K562 (cell line): Measurements from ENCODE around the gene RAI1. TPM values are rescaled to one million over a fixed set of nuclear protein-coding genes. Genes with fewer than 3 reads are reported as not detected.

ENCODE experiments used
- ATAC-seq: fragments of 200-7000 bp; cut with Tn5 transposase; 3 replicates; pipeline ENCODE4 v1.9.1; 2020; ENCODE audit warnings: moderate library complexity
- BruUV-seq: library from RNA; stranded (reverse); fragments of 400-500 nt; replicated peaks from 2 replicates; lab custom pipeline; 2021; lab: Mats Ljungman, UMichigan
- CTCF ChIA-PET: fragments of 300-600 bp; formaldehyde crosslinking; extraction: SDS; loops from one replicate; lab custom pipeline; 2021; ENCODE audit warnings: low intra/inter-chr PET ratio; lab: Yijun Ruan, JAX
- POLR2A ChIA-PET: fragments of 300-600, 350-650 bp; sonication (Branson Sonifier 250); formaldehyde crosslinking; extraction: SDS; loops from one replicate; lab custom pipeline; 2021; ENCODE audit warnings: antibody characterized with exemption, inconsistent platforms; lab: Yijun Ruan, JAX
- DNase-seq, 4 experiments: peaks; one replicate each; pipeline versions ENCODE4 v3.0.0 to v3.0.0-alpha.2; 2011 to 2018; ENCODE audit warnings: low spot score in 3 of 4, mixed read lengths in 3 of 4; ENCODE audit errors: extremely low read depth in 1 of 4
- FAIRE-seq: peaks from 2 replicates; lab custom pipeline; 2011; peaks lifted over from hg19 to GRCh38; lab: Jason Lieb, UNC
- H2AFZ ChIP-seq: 2 replicates; pipeline ENCODE4 v1.6.0; 2011; ENCODE audit warnings: low read depth, low read length, control low read depth, inconsistent platforms
- H3K27ac ChIP-seq: fragments of 200-600 bp; 3 replicates; pipeline ENCODE4 v1.8.0; 2011; ENCODE audit warnings: low read depth, mild to moderate bottlenecking, control low read depth, inconsistent platforms, low read length, moderate library complexity, mixed read lengths; ENCODE audit errors: extremely low read depth
- H3K27me3 ChIP-seq, 2 experiments: fragments of 300-600 bp in 1 of 2; 2 replicates in 1 of 2; 3 replicates in 1 of 2; pipeline versions ENCODE4 v1.6.0 to v1.8.0; 2011; ENCODE audit warnings: inconsistent platforms in 2 of 2, low read length in 2 of 2, mild to moderate bottlenecking in 1 of 2, mixed read lengths in 1 of 2, moderate library complexity in 1 of 2; ENCODE audit not compliant: control insufficient read depth in 2 of 2, insufficient read depth in 2 of 2
- H3K36me3 ChIP-seq: fragments of 300-600 bp; 3 replicates; pipeline ENCODE4 v1.8.0; 2011; ENCODE audit warnings: mild to moderate bottlenecking, low read length, inconsistent platforms; ENCODE audit not compliant: control insufficient read depth, insufficient read depth
- H3K4me1 ChIP-seq, 2 experiments: fragments of 200-600 bp in 1 of 2; replicated peaks in 1 of 2; 2 replicates in 1 of 2; 3 replicates in 1 of 2; pipeline versions ENCODE4 v1.5.1 to v1.8.0; 2011; ENCODE audit warnings: inconsistent platforms in 2 of 2, low read length in 2 of 2, mild to moderate bottlenecking in 1 of 2, mixed read lengths in 1 of 2, moderate library complexity in 1 of 2; ENCODE audit not compliant: control insufficient read depth in 2 of 2, insufficient read depth in 2 of 2
- H3K4me2 ChIP-seq: 2 replicates; pipeline ENCODE4 v1.6.1; 2011; ENCODE audit warnings: low read length, control low read depth, inconsistent platforms, mixed read lengths; ENCODE audit not compliant: insufficient read depth
- H3K4me3 ChIP-seq: fragments of 200-600 bp; sonication (generic), shearing (Covaris generic); 2 replicates; pipeline ENCODE4 v1.5.1; 2016; ENCODE audit warnings: control low read depth, inconsistent platforms
- H3K79me2 ChIP-seq: fragments of 200-600 bp; 3 replicates; pipeline ENCODE4 v1.8.0; 2011; ENCODE audit warnings: low read length, inconsistent platforms; ENCODE audit not compliant: control insufficient read depth, insufficient read depth
- H3K9ac ChIP-seq, 2 experiments: 2 replicates each; pipeline versions ENCODE4 v1.6.0 to v1.6.1; 2011; ENCODE audit warnings: low read depth in 2 of 2, low read length in 2 of 2, control low read depth in 1 of 2, inconsistent platforms in 1 of 2, mild to moderate bottlenecking in 1 of 2, mixed read lengths in 1 of 2; ENCODE audit not compliant: insufficient read depth in 1 of 2
- H3K9me1 ChIP-seq: one replicate; pipeline ENCODE4 v1.6.0; 2011; ENCODE audit warnings: inconsistent platforms, mild to moderate bottlenecking, low read length, moderate library complexity; ENCODE audit not compliant: control insufficient read depth, insufficient read depth
- H3K9me3 ChIP-seq: replicated peaks from 2 replicates; pipeline ENCODE4 v1.5.1; 2011; ENCODE audit warnings: low read depth, low read length, inconsistent platforms; ENCODE audit not compliant: control insufficient read depth, insufficient read depth
- H4K20me1 ChIP-seq: replicated peaks from 2 replicates; pipeline ENCODE4 v1.6.1; 2011; ENCODE audit warnings: low read length, inconsistent platforms, mixed read lengths; ENCODE audit not compliant: control insufficient read depth, insufficient read depth
- ATF6 ChIP-seq: sonication (generic); formaldehyde crosslinking; IDR thresholded peaks from 2 replicates; pipeline ENCODE4 v1.4.0; 2020; ENCODE audit warnings: mild to moderate bottlenecking, missing genetic modification reagents
- BRCA1 ChIP-seq, 2 experiments: fragments of 450-650 bp in 1 of 2; sonication (generic) in 1 of 2; formaldehyde crosslinking in 1 of 2; IDR thresholded peaks; 2 replicates each; pipeline versions ENCODE4 v1.5.0 to v1.6.1; 2017 to 2020; ENCODE audit warnings: mild to moderate bottlenecking in 1 of 2, missing genetic modification reagents in 1 of 2
- CREB3 ChIP-seq: fragments of 450-650 bp; conservative IDR thresholded peaks from 2 replicates; pipeline ENCODE4 v1.6.1; 2016; ENCODE audit warnings: missing genetic modification characterization, low read depth, mild to moderate bottlenecking, missing compliant biosample characterization, moderate library complexity
- CREM ChIP-seq: IDR thresholded peaks from 2 replicates; pipeline ENCODE4 v1.6.1; 2014; ENCODE audit warnings: antibody characterized with exemption, low read depth
- ELF2 ChIP-seq: fragments of 250-450 bp; sonication (Bioruptor Pico); IDR thresholded peaks from 2 replicates; pipeline ENCODE4 v1.5.0; 2021; ENCODE audit warnings: mild to moderate bottlenecking
- FOXA3 ChIP-seq, 2 experiments: fragments of 450-650 bp in 1 of 2; sonication (generic) in 1 of 2; formaldehyde crosslinking; IDR thresholded peaks in 1 of 2; conservative IDR thresholded peaks in 1 of 2; 2 replicates each; pipeline versions ENCODE4 v1.4.0 to v1.8.0; 2020 to 2022; ENCODE audit warnings: mild to moderate bottlenecking in 2 of 2, missing genetic modification reagents in 1 of 2
- HDAC3 ChIP-seq: fragments of 450-650 bp; IDR thresholded peaks from 2 replicates; pipeline ENCODE4 v1.6.1; 2018; ENCODE audit warnings: borderline replicate concordance, mild to moderate bottlenecking, moderate library complexity; ENCODE audit not compliant: partially characterized antibody
- NFRKB ChIP-seq: fragments of 450-650 bp; IDR thresholded peaks from 2 replicates; pipeline ENCODE4 v1.6.1; 2016; ENCODE audit warnings: low read depth
- PML ChIP-seq: IDR thresholded peaks from 2 replicates; pipeline ENCODE4 v1.6.1; 2012; ENCODE audit warnings: low read length, inconsistent platforms
- RBM34 ChIP-seq: fragments of 200-400 bp; formaldehyde crosslinking; IDR thresholded peaks from 2 replicates; pipeline ENCODE4 v1.6.1; 2018; ENCODE audit warnings: low read length, borderline replicate concordance; ENCODE audit not compliant: insufficient read depth
- RNF2 ChIP-seq: sonication (generic); IDR thresholded peaks from 2 replicates; pipeline ENCODE4 v1.6.1; 2016
- SMAD3 ChIP-seq: fragments of 450-650 bp; formaldehyde crosslinking; conservative IDR thresholded peaks from 2 replicates; pipeline ENCODE4 v1.4.0; 2020; ENCODE audit warnings: mild to moderate bottlenecking
- SRSF9 ChIP-seq: fragments of 200-400 bp; formaldehyde crosslinking; IDR thresholded peaks from 2 replicates; pipeline ENCODE4 v1.6.1; 2017; ENCODE audit warnings: low read depth, low read length, borderline replicate concordance
- ZNF133 ChIP-seq: fragments of 250-450 bp; sonication (Bioruptor Pico); IDR thresholded peaks from 2 replicates; pipeline ENCODE4 v1.4.0; 2020; ENCODE audit warnings: mild to moderate bottlenecking
- ZNF445 ChIP-seq: fragments of 250-450 bp; sonication (Bioruptor Pico); IDR thresholded peaks from 2 replicates; pipeline ENCODE4 v1.4.0; 2020; ENCODE audit warnings: low read depth, mild to moderate bottlenecking, moderate library complexity
- ZNF668 ChIP-seq: fragments of 250-450 bp; sonication (Bioruptor Pico); IDR thresholded peaks from 2 replicates; pipeline ENCODE4 v1.8.0; 2022; ENCODE audit warnings: mild to moderate bottlenecking, inconsistent platforms
- WGBS: fragments of 100-300 bp; shearing (Covaris generic); methylation state at CpG from one replicate; pipeline ENCODE4 v1.1.6; 2016; ENCODE audit warnings: low coverage, mixed read lengths; ENCODE audit not compliant: insufficient coverage; ENCODE audit errors: missing lambda C conversion rate; 5-methylcytosine and 5-hydroxymethylcytosine counted together
- in situ Hi-C: fragments of 300-500 bp; cut with MboI; formaldehyde crosslinking; loops from 4 replicates; pipeline ENCODE4 v1.15.0; 2018; ENCODE audit warnings: inconsistent platforms, mixed read lengths
- intact Hi-C: fragments of 100-400 bp; cut with micrococcal nuclease; formaldehyde crosslinking; loops from 2 replicates; pipeline ENCODE4 v1.14.2; 2022
- polyA plus RNA-seq, 8 experiments: library from polyadenylated mRNA; depleted of rRNA in 4 of 8; stranded (reverse) in 5 of 8; unstranded in 3 of 8; fragments of >200 nt; fragmentation: Nextera tagmentation in 2 of 8; fragmentation: Illumina TruSeq in 1 of 8; extraction: Ambion mirVana in 2 of 8; extraction: Trizol in 1 of 8; gene quantifications; 2 replicates each; pipeline versions ENCODE4 v1.2.1 to v1.2.3, GENCODE V29; 2011 to 2014; ENCODE audit warnings: inconsistent platforms in 1 of 8, missing spikeins in 1 of 8
- total RNA-seq, 7 experiments: library from RNA; depleted of rRNA in 6 of 7; stranded (reverse); fragments of >200 nt in 6 of 7; fragmentation: Illumina TruSeq in 2 of 7; extraction: Trizol in 2 of 7; gene quantifications; 2 replicates each; pipeline versions ENCODE4 v1.2.1 to v1.2.3, GENCODE V29; 2011 to 2021; ENCODE audit warnings: low replicate concordance in 1 of 7
- TF ChIP-seq, protein P1 (sequence below): sonication (generic); formaldehyde crosslinking; IDR thresholded peaks from 2 replicates; pipeline ENCODE4 v1.8.0; 2022; ENCODE audit warnings: mild to moderate bottlenecking, missing genetic modification reagents
- TF ChIP-seq, protein P2 (sequence below), 2 experiments: IDR thresholded peaks; 2 replicates each; pipeline ENCODE4 v1.6.1; 2011; ENCODE audit warnings: borderline replicate concordance in 1 of 2, control low read depth in 1 of 2, low read depth in 1 of 2, low read length in 1 of 2, mild to moderate bottlenecking in 1 of 2, mixed read lengths in 1 of 2, moderate library complexity in 1 of 2; ENCODE audit not compliant: insufficient read depth in 1 of 2, insufficient read length in 1 of 2, poor library complexity in 1 of 2, severe bottlenecking in 1 of 2; ENCODE audit errors: extremely low read depth in 1 of 2

RAI1 gene
- total and polyA plus RNA-seq, 9 of the 15 experiments (the other 6 are each of a cell fraction or from before 2014, with no cell fraction given), result 0.68 to 19.9 (median 5.5) TPM

DNA sequence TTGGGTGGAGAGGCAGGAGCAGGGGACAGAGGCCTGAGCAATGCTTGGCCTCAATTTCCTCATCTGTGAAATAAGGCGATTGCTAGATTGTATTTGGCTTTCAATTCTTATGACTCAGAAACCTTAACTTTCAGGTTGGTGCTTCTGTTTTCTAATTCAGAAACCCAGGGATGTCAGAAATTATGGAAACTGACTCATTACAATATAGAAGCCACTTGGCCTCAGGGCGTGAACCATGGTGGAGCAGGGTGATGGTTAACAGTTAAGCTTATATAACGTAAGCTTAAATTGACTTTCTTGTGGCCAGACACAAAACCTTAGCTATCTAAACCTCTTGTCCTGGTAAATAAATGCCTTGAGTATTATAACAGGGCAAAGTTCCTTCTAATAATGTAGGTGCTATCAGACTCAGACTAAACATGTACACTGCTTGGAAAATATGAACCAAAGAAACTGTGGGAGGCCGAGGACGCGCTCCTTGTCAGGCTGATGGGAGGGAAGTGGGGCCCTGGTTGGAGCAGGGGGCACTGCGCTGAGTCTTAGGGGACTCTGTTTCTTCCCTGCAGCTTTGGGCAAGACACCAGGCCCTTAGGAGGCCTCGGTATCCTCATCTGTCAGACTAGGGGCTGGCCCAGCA is 172.7 kb downstream of the RAI1 start:
- H3K27ac ChIP-seq, result no peak overlapping the region
- in situ Hi-C loops, result no loop called here
- no peak for TF ChIP-seq SRSF9
- no peak for TF ChIP-seq ELF2 (CRISPR knock-in tag)
- no peak for TF ChIP-seq SMAD3
- TF ChIP-seq BRCA1 (IDR thresholded peaks at IDR 0.05), result no peak
- TF ChIP-seq BRCA1 (CRISPR knock-in tag; IDR thresholded peaks at IDR 0.05), result no peak
- TF ChIP-seq CREB3 (tag), result no peak
- TF ChIP-seq PML, result no peak
- TF ChIP-seq HDAC3, result no peak
- TF ChIP-seq RBM34, result no peak
- TF ChIP-seq RNF2, result no peak
- TF ChIP-seq, protein P1, sequence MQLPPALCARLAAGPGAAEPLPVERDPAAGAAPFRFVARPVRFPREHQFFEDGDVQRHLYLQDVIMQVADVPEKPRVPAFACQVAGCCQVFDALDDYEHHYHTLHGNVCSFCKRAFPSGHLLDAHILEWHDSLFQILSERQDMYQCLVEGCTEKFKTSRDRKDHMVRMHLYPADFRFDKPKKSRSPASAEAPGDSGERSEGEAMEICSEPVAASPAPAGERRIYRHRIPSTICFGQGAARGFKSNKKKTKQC, result no peak
- TF ChIP-seq FOXA3 (CRISPR knock-in tag; conservative IDR thresholded peaks at IDR 0.05 in 1 of 2, IDR thresholded peaks at IDR 0.05 in 1 of 2), result no peak
- TF ChIP-seq NFRKB, result no peak
- TF ChIP-seq ZNF133 (CRISPR knock-in tag), result no peak
- TF ChIP-seq ZNF668 (CRISPR knock-in tag), result no peak
- TF ChIP-seq, protein P2, sequence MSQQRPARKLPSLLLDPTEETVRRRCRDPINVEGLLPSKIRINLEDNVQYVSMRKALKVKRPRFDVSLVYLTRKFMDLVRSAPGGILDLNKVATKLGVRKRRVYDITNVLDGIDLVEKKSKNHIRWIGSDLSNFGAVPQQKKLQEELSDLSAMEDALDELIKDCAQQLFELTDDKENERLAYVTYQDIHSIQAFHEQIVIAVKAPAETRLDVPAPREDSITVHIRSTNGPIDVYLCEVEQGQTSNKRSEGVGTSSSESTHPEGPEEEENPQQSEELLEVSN (IDR thresholded peaks at IDR 0.05; ENCODE audit: borderline replicate concordance in 1 of 2, extremely low read depth in 1 of 2, insufficient read depth in 1 of 2, insufficient read length in 1 of 2, low read depth in 1 of 2, low read length in 1 of 2, poor library complexity in 1 of 2, severe bottlenecking in 1 of 2), result no peak
- TF ChIP-seq ZNF445 (CRISPR knock-in tag), result no peak
- TF ChIP-seq ATF6 (CRISPR knock-in tag), result no peak
- TF ChIP-seq CREM, result no peak

More for the DNA sequence above, 172.7 kb downstream of the RAI1 start:
- 88% methylated on average over 8 of the region's 8 CpGs for WGBS
- DNase-seq (no peak), ATAC-seq (no peak), FAIRE-seq (no peak)
- H3K36me3 ChIP-seq, result no peaks in the 10 kb centered on the region
- H3K9me3 ChIP-seq, result no peaks in the 10 kb centered on the region
- H4K20me1 ChIP-seq, result no peaks in the 10 kb centered on the region
- BruUV-seq, result no TSS peak
- POLR2A ChIA-PET, result interaction anchor here (0.6 to 3.0 kb wide), 3 partner anchors 12 to 115 kb away, joined by 3 to 10 read pairs (median 10); partner anchors contain the start of gene SREBF1
- peak overlapping the region in 1 of 2 experiments; percentile 50; a peak in 1 of 4 replicates for H3K9ac ChIP-seq
- intact Hi-C loops, result no loop called here
- no peak overlapping the region for H2AFZ ChIP-seq
- no peaks in the 10 kb centered on the region for H3K27me3 ChIP-seq
- peaks cover 32 to 35% of the 10 kb centered on the region in 2 experiments for H3K4me1 ChIP-seq
- H3K4me3 ChIP-seq, result no peak overlapping the region
- H3K4me2 ChIP-seq, result no peak overlapping the region
- CTCF ChIA-PET, result no interaction called here
- no peaks in the 10 kb centered on the region for H3K79me2 ChIP-seq
- no peaks in the 10 kb centered on the region for H3K9me1 ChIP-seq
